ENCODE data around the gene RPS27.
"Not testable (repeated sequence)": the region's sequence is repeated elsewhere in the genome, so short reads cannot be mapped to it uniquely, and the experiment has no call there.

Gene RPS27

GRCh38 chr1:153984123-153984894 is 6.3 kb upstream of the RPS27 start:
- Mint-ChIP-seq H3K27ac (peak overlapping the region; percentile 48), H3K4me1 (ENCODE audit: low read depth) (peaks cover 58% of the 10 kb centered on the region), H3K27me3 (no peaks in the 10 kb centered on the region), H3K4me3 (peak overlapping the region; percentile 41), H3K36me3 (ENCODE audit: low read depth) (peaks cover 34% of the 10 kb centered on the region), H3K9me3 (no peaks in the 10 kb centered on the region)
- intact Hi-C loops (cut with micrococcal nuclease) = no loop called here

GRCh38 chr1:153985341-153985912 is 5.1 kb upstream of the RPS27 start:
- intact Hi-C loops (cut with micrococcal nuclease) = loop anchor here (5.0 kb wide), 1 partner anchor 63 kb away; the partner anchor contains the start of gene GATAD2B
- Mint-ChIP-seq H3K36me3 (ENCODE audit: low read depth) (peaks cover 27% of the 10 kb centered on the region), H3K4me1 (ENCODE audit: low read depth) (peaks cover 65% of the 10 kb centered on the region), H3K4me3 (peak overlapping the region; percentile 86), H3K9me3 (no peaks in the 10 kb centered on the region), H3K27me3 (no peaks in the 10 kb centered on the region), H3K27ac (peak overlapping the region; percentile 61)

GRCh38 chr1:153985941-153986761 is 4.4 kb upstream of the RPS27 start, which contains the start of gene RAB13:
Gene RAB13, minus strand, starts transcription at chr1:153986339. Its CDS starts 103 bp downstream, at chr1:153986236.
- Mint-ChIP-seq H3K36me3 (ENCODE audit: low read depth) (peaks cover 30% of the 10 kb centered on the region), H3K4me1 (ENCODE audit: low read depth) (peaks cover 68% of the 10 kb centered on the region), H3K27me3 (no peaks in the 10 kb centered on the region), H3K27ac (peak within 1 kb of the TSS; percentile 61), H3K4me3 (peak within 1 kb of the TSS; percentile 86), H3K9me3 (no peaks in the 10 kb centered on the region)
- intact Hi-C loops (cut with micrococcal nuclease) = loop anchor here (1.0 to 5.0 kb wide), 4 partner anchors 41 to 189 kb away; partner anchors contain the start of gene GATAD2B

- Mint-ChIP-seq H3K9me3 (no peaks in the 10 kb centered on the region), H3K36me3 (ENCODE audit: low read depth) (peaks cover 33% of the 10 kb centered on the region), H3K4me3 (no peak overlapping the region), H3K27me3 (no peaks in the 10 kb centered on the region), H3K27ac (peak overlapping the region; percentile 61), H3K4me1 (ENCODE audit: low read depth) (peaks cover 64% of the 10 kb centered on the region)
- intact Hi-C loops (cut with micrococcal nuclease) = loop anchor here (2.0 to 5.0 kb wide), 3 partner anchors 43 to 191 kb away; partner anchors contain the start of gene GATAD2B
Observed at GRCh38 chr1:153987621-153988020, 2.9 kb upstream of the RPS27 start.

GRCh38 chr1:153991151-153991630 is 629 bp downstream of the RPS27 start:
- peak overlapping the region; percentile 91 for H3K4me3 Mint-ChIP-seq
- no peaks in the 10 kb centered on the region for H3K27me3 Mint-ChIP-seq
- peaks cover 56% of the 10 kb centered on the region for H3K36me3 Mint-ChIP-seq (ENCODE audit: low read depth)
- intact Hi-C loops (cut with micrococcal nuclease) = loop anchor here (2.0 to 5.0 kb wide), 2 partner anchors 191 to 320 kb away; partner anchors contain the start of gene ILF2
- H3K4me1 Mint-ChIP-seq (ENCODE audit: low read depth) = peaks cover 48% of the 10 kb centered on the region
- H3K27ac Mint-ChIP-seq = peak overlapping the region; percentile 98
- H3K9me3 Mint-ChIP-seq = no peaks in the 10 kb centered on the region

GRCh38 chr1:153991806-153992205 is 1.2 kb downstream of the RPS27 start:
- H3K36me3 Mint-ChIP-seq (ENCODE audit: low read depth) = peaks cover 56% of the 10 kb centered on the region
- no peaks in the 10 kb centered on the region for H3K9me3 Mint-ChIP-seq
- H3K27ac Mint-ChIP-seq = peak overlapping the region; percentile 98
- no peaks in the 10 kb centered on the region for H3K27me3 Mint-ChIP-seq
- H3K4me1 Mint-ChIP-seq (ENCODE audit: low read depth) = peaks cover 42% of the 10 kb centered on the region
- intact Hi-C loops (cut with micrococcal nuclease) = loop anchor here (2.0 to 5.0 kb wide), 2 partner anchors 190 to 321 kb away; partner anchors contain the start of gene ILF2
- peak overlapping the region; percentile 91 for H3K4me3 Mint-ChIP-seq

- no peaks in the 10 kb centered on the region for H3K27me3 Mint-ChIP-seq
- peaks cover 30% of the 10 kb centered on the region for H3K4me1 Mint-ChIP-seq (ENCODE audit: low read depth)
- intact Hi-C loops (cut with micrococcal nuclease) = no loop called here
- no peak overlapping the region for H3K27ac Mint-ChIP-seq
- peaks cover 56% of the 10 kb centered on the region for H3K36me3 Mint-ChIP-seq (ENCODE audit: low read depth)
- H3K9me3 Mint-ChIP-seq = no peaks in the 10 kb centered on the region
- H3K4me3 Mint-ChIP-seq = no peak overlapping the region
Observed at GRCh38 chr1:153995202-153995601, 4.6 kb downstream of the RPS27 start.

GRCh38 chr1:153995640-153996039 is 5.1 kb downstream of the RPS27 start:
- intact Hi-C loops (cut with micrococcal nuclease) = no loop called here
- no peak overlapping the region for H3K4me3 Mint-ChIP-seq

GRCh38 chr1:153996882-153997281 is 6.3 kb downstream of the RPS27 start:
- H3K4me1 Mint-ChIP-seq (ENCODE audit: low read depth) = peaks cover 18% of the 10 kb centered on the region
- H3K27ac Mint-ChIP-seq; H3K4me3 Mint-ChIP-seq; intact Hi-C loops (cut with micrococcal nuclease); H3K27me3 Mint-ChIP-seq; H3K9me3 Mint-ChIP-seq: not testable (repeated sequence)
- peaks cover 41% of the 10 kb centered on the region for H3K36me3 Mint-ChIP-seq (ENCODE audit: low read depth)

More at GRCh38 chr1:153995640-153996039, 5.1 kb downstream of the RPS27 start:
- Mint-ChIP-seq H3K36me3 (ENCODE audit: low read depth) (peaks cover 53% of the 10 kb centered on the region), H3K27me3 (no peaks in the 10 kb centered on the region), H3K4me1 (ENCODE audit: low read depth) (peaks cover 27% of the 10 kb centered on the region), H3K9me3 (no peaks in the 10 kb centered on the region), H3K27ac (no peak overlapping the region)

GRCh38 chr1:154000420-154000819 is 9.9 kb downstream of the RPS27 start:
- H3K4me3 Mint-ChIP-seq = no peak overlapping the region
- H3K9me3 Mint-ChIP-seq = no peaks in the 10 kb centered on the region
- H3K36me3 Mint-ChIP-seq (ENCODE audit: low read depth) = peaks cover 7% of the 10 kb centered on the region
- H3K27ac Mint-ChIP-seq = no peak overlapping the region
- intact Hi-C loops (cut with micrococcal nuclease) = no loop called here
- no peaks in the 10 kb centered on the region for H3K27me3 Mint-ChIP-seq
- H3K4me1 Mint-ChIP-seq (ENCODE audit: low read depth) = no peaks in the 10 kb centered on the region

- intact Hi-C loops (cut with micrococcal nuclease) = no loop called here
- Mint-ChIP-seq H3K27me3 (no peaks in the 10 kb centered on the region), H3K9me3 (no peaks in the 10 kb centered on the region), H3K36me3 (ENCODE audit: low read depth) (no peaks in the 10 kb centered on the region), H3K4me1 (ENCODE audit: low read depth) (no peaks in the 10 kb centered on the region), H3K4me3 (no peak overlapping the region), H3K27ac (no peak overlapping the region)
Observed at GRCh38 chr1:154006136-154006535, 15.6 kb downstream of the RPS27 start.

- no peaks in the 10 kb centered on the region for H3K36me3 Mint-ChIP-seq (ENCODE audit: low read depth)
- H3K27ac Mint-ChIP-seq = no peak overlapping the region
- no peaks in the 10 kb centered on the region for H3K27me3 Mint-ChIP-seq
- intact Hi-C loops (cut with micrococcal nuclease) = no loop called here
- no peaks in the 10 kb centered on the region for H3K9me3 Mint-ChIP-seq
- no peak overlapping the region for H3K4me3 Mint-ChIP-seq
- peaks cover 5% of the 10 kb centered on the region for H3K4me1 Mint-ChIP-seq (ENCODE audit: low read depth)
Observed at GRCh38 chr1:154012129-154012528, 21.6 kb downstream of the RPS27 start.

GRCh38 chr1:154012543-154012942 is 22.0 kb downstream of the RPS27 start:
- H3K27ac Mint-ChIP-seq; H3K4me3 Mint-ChIP-seq; H3K4me1 Mint-ChIP-seq (ENCODE audit: low read depth); H3K27me3 Mint-ChIP-seq; H3K9me3 Mint-ChIP-seq; intact Hi-C loops (cut with micrococcal nuclease); H3K36me3 Mint-ChIP-seq (ENCODE audit: low read depth): not testable (repeated sequence)
